PFSK-1 (cell line): ENCODE results near the gene SORT1.

ENCODE experiments used
- FOXP2 ChIP-seq: optimal IDR thresholded peaks from 2 replicates; pipeline ENCODE3; 2011; ENCODE audit warnings: borderline replicate concordance, control low read depth, inconsistent platforms; ENCODE audit not compliant: insufficient read depth; ENCODE audit errors: extremely low read length, extremely low read depth
- POLR2AphosphoS5 ChIP-seq: IDR thresholded peaks from 2 replicates; pipeline ENCODE4 v1.6.1; 2012; ENCODE audit warnings: low read depth, mild to moderate bottlenecking, control low read depth, low read length, moderate library complexity
- TAF1 ChIP-seq: IDR thresholded peaks from 2 replicates; pipeline ENCODE4 v1.6.1; 2012; ENCODE audit warnings: low read length, control low read depth, borderline replicate concordance; ENCODE audit not compliant: insufficient read depth
- TF ChIP-seq, protein P1 (sequence below), 2 experiments: IDR thresholded peaks; 2 replicates each; pipeline versions ENCODE4 v1.6.1 to v1.8.0; 2011 to 2012; ENCODE audit warnings: low read depth in 2 of 2, low read length in 2 of 2, control low read depth in 1 of 2, inconsistent platforms in 1 of 2, mild to moderate bottlenecking in 1 of 2, moderate library complexity in 1 of 2; ENCODE audit not compliant: insufficient read depth in 1 of 2

DNA sequence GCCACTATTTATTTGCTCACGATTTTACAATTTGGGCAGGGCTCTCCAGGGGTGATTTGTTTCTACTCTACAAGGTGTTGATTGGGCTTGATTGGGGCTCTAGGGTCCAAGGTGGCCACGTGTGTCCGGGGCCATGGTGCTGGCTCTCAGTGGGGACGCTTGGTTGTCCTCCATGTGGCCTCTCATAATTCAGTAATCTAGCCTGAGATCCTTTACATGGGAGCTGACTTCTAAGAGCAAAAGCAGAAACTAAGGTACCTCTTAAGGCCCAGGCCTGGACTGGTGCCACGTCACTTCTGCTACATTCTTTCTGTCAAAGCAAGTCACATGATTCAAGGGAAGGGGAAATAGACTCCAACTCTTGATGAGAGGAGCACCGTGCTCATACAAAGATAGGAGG lies 106.7 kb downstream of the SORT1 start:
- TF ChIP-seq, protein P1, sequence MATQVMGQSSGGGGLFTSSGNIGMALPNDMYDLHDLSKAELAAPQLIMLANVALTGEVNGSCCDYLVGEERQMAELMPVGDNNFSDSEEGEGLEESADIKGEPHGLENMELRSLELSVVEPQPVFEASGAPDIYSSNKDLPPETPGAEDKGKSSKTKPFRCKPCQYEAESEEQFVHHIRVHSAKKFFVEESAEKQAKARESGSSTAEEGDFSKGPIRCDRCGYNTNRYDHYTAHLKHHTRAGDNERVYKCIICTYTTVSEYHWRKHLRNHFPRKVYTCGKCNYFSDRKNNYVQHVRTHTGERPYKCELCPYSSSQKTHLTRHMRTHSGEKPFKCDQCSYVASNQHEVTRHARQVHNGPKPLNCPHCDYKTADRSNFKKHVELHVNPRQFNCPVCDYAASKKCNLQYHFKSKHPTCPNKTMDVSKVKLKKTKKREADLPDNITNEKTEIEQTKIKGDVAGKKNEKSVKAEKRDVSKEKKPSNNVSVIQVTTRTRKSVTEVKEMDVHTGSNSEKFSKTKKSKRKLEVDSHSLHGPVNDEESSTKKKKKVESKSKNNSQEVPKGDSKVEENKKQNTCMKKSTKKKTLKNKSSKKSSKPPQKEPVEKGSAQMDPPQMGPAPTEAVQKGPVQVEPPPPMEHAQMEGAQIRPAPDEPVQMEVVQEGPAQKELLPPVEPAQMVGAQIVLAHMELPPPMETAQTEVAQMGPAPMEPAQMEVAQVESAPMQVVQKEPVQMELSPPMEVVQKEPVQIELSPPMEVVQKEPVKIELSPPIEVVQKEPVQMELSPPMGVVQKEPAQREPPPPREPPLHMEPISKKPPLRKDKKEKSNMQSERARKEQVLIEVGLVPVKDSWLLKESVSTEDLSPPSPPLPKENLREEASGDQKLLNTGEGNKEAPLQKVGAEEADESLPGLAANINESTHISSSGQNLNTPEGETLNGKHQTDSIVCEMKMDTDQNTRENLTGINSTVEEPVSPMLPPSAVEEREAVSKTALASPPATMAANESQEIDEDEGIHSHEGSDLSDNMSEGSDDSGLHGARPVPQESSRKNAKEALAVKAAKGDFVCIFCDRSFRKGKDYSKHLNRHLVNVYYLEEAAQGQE (IDR thresholded peaks at IDR 0.05; ENCODE audit: insufficient read depth in 1 of 2, low read depth in 2 of 2, low read length in 2 of 2) = no peak
- TF ChIP-seq TAF1 = no peak
- no peak for TF ChIP-seq POLR2AphosphoS5
- no peak for TF ChIP-seq FOXP2
